Endometrial microvascular endothelial cells (primary cell): ENCODE results near the gene FRRS1L. TPM values are rescaled to one million over a fixed set of nuclear protein-coding genes. Genes with fewer than 3 reads are reported as not detected.

Source experiments
- in situ Hi-C: cut with HindIII; loops from 2 replicates; pipeline ENCODE4 v1.10.0; 2017; ENCODE audit warnings: low sequenced_read_pairs, low pct_unique_long_range_greater_than_20kb; ENCODE audit errors: inconsistent ontology term
- total RNA-seq: library from RNA; depleted of rRNA; stranded (reverse); fragments of >200 nt; gene quantifications from one replicate; pipeline ENCODE4 v1.2.3, GENCODE V29; 2015; ENCODE audit errors: inconsistent ontology term

The FRRS1L gene
- total RNA-seq, 1 donor from 2014 or later, result not detected

- in situ Hi-C loops, result no loop called here
Observed at GRCh38 chr9:109179801-109180523, 12.9 kb upstream of the FRRS1L start.

GRCh38 chr9:109176963-109177362, 9.9 kb upstream of the FRRS1L start:
- in situ Hi-C loops, result no loop called here

GRCh38 chr9:109176386-109176785, 9.3 kb upstream of the FRRS1L start:
- in situ Hi-C loops, result no loop called here

GRCh38 chr9:109172935-109173334, 5.9 kb upstream of the FRRS1L start:
- in situ Hi-C loops, result no loop called here

- in situ Hi-C loops, result no loop called here
Observed at GRCh38 chr9:109171926-109172325, 4.9 kb upstream of the FRRS1L start.

GRCh38 chr9:109168170-109168569, 1.1 kb upstream of the FRRS1L start:
- in situ Hi-C loops, result no loop called here

DNA sequence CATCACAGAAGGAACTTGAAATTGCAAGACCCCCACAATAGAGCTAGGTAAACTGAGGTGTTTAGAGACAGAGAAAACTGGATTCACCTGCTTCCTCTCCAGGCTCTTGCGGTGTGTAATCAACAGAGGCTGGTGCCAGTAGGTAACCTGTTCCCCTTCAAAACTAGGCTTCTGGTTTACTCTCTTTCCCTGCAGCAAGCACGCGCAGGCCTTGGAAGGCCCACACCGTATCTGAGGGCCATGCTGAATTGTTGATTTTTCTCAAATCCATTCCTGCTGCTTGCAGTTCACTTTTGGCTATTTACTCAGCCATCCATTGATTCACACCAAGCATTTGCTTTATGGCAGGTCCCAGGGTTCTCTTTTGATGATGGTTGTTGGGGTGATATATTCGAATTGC, 667 bp upstream of the FRRS1L start:
- in situ Hi-C loops, result no loop called here

DNA sequence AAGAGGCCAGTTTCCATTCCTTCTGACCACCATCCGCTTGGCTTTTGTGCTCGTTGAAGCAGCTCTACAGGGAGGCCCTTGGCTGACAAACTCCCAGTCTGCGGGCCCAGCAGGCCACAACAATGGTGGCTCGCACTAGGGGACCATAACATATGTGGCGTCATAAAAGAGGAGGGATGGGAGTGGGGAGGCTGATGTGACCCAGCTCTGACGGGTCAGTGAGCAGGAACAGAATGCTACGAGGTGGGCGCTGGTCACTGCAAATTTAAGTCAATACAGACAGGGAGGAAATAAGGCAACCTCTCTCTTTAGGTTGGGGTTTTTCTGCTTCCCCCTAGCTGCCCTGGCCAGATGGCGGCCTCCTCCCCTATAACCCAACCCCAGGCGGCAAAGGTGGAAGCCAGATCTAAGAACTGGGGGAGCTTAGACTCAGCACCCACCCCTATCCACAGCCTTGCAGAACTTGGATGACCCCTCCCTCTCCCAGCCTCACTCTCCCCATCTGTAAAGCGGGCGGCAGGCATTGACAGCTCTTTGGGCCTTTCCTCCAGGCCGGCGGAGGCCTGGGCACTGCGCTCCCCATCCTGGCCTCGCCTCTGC, 778 bp downstream of the FRRS1L start:
- in situ Hi-C loops, result no loop called here

- in situ Hi-C loops, result no loop called here
Observed at GRCh38 chr9:109164042-109164441, 3.0 kb downstream of the FRRS1L start.

DNA sequence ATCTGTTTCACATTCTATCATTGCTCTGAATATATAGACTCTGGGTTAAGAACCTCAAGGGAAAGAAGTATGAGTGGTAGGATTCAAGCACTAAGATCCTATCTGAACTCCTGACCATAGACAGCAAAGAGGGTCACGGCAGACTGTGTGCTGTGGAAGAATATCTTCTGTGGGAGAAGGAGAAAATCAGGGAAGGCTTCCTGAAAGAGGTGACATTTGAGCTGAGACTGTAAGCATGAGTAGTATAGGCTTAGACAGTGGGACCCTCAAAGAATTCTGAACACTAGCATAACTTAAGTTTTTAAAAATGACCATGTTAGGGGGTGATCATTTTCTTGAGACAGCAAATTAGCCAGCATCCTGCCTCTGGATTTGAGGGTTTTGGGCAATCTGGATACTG, 3.9 kb downstream of the FRRS1L start:
- in situ Hi-C loops, result no loop called here

- in situ Hi-C loops, result no loop called here
Observed at GRCh38 chr9:109162677-109163076, 4.4 kb downstream of the FRRS1L start.

- in situ Hi-C loops, result no loop called here
Observed at GRCh38 chr9:109161471-109161870, 5.6 kb downstream of the FRRS1L start.

- in situ Hi-C loops, result no loop called here
Observed at GRCh38 chr9:109159583-109159982, 7.5 kb downstream of the FRRS1L start.

DNA sequence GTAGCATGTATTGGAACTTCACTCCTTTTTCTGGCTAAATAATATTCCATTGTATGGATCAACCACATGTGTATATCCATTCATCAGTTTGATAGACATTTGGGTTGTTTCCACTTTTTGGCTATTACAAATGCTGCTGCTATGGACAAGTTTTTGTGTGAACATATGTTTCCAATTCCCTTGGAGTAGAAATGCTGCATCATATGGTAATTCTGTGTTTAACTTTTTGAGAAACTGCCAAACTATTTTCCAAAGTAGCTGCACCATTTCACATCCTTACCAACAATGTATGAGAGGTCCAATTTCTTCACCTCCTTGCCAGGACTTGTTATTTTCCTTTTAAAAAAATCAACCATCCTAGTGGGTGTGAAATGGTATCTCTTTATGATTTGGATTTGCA, 8.4 kb downstream of the FRRS1L start:
- in situ Hi-C loops, result no loop called here

GRCh38 chr9:109156708-109157107, 10.3 kb downstream of the FRRS1L start:
- in situ Hi-C loops, result no loop called here

DNA sequence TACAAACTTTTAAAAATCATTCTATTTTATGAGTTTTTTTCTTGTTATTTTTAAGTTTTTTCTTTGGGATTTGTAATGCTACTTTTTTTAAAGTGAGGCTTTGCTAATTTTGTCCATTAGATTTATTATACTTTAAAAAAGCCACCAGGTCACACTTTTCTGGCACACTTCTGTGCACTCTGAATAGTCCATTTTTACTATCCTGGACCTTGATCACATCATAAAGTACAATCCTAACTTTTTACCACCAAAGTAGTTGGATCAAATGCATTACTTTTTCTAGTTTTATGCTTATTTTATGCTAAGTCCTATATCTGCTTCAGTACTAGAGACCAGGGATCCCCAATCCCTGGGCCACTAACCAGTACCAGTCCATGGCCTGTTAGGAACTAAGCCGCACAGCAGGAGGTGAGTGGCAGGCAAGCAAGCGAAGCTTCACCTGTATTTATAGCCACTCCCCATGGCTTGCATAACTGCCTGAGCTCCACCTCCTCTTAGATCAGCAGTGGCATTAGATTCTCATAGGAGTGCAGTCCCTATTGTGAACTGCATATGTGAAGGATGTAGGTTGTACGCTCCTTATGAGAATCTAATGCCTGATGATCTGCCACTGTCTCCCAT, 16.0 kb downstream of the FRRS1L start:
- in situ Hi-C loops, result no loop called here

GRCh38 chr9:109149722-109150121, 17.3 kb downstream of the FRRS1L start:
- in situ Hi-C loops, result no loop called here

DNA sequence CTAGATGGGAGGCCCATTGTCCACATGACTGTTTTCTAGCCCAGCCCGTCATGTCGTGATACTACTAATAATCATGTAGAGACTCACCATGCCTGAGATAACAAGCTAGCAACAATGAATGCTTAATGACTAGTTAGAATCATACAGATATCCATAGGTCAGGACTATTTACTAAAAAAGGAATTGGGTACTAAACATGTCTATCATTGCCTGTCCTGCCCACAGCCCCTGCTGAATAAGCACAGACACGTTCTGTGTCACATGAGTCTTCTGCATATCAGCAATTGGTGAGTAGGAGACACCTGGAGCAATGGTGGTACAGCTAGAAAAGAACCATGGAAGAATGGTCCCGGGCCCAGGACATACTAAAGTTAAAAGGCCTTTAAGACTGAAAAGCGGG, 18.0 kb downstream of the FRRS1L start:
- in situ Hi-C loops, result no loop called here

DNA sequence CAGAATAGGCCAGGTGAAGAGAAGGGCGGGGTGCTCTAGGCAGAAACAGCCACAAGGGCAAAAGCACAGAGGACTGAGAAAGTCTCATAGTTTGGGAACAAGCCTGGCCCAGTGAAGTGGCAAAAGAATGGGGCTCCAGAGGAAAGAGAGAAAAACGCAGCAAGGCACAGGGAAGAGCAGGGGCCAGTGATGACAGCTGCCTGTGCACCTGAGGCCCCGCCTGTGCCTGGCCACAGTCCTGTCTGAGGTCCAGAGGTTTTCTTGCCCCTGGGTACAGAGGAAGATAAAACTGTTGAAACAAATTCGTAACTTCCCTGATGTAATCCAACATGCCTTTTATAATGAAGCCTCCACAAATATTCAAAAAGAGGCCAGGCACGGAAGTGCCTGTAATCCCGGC, 22.0 kb downstream of the FRRS1L start:
- in situ Hi-C loops, result no loop called here

GRCh38 chr9:109143881-109144562, 23.0 kb downstream of the FRRS1L start:
- in situ Hi-C loops, result no loop called here
